SK-N-SH treated with all-trans-retinoic acid at 6 μM for 48 hours (cell line): ENCODE measurements around the gene PLCB4.

Experiments used
- ATAC-seq: fragments of 200-7000 bp; cut with Tn5 transposase; 3 replicates; pipeline ENCODE4 v1.9.1; 2020; ENCODE audit warnings: mild to moderate bottlenecking, moderate library complexity
- ARNTL ChIP-seq: fragments of 450-650 bp; formaldehyde crosslinking; IDR thresholded peaks from 2 replicates; pipeline ENCODE4 v1.5.0; 2020; ENCODE audit warnings: low read depth, mild to moderate bottlenecking, moderate library complexity, borderline replicate concordance
- BACH2 ChIP-seq: fragments of 250-450 bp; sonication (Bioruptor Pico); IDR thresholded peaks from 2 replicates; pipeline ENCODE4 v1.9.0; 2021; ENCODE audit warnings: mild to moderate bottlenecking, borderline replicate concordance
- CREB5 ChIP-seq: fragments of 250-450 bp; sonication (Bioruptor Pico); IDR thresholded peaks from 2 replicates; pipeline ENCODE4 v1.5.1; 2020; ENCODE audit warnings: low read depth, mild to moderate bottlenecking, moderate library complexity
- CSDC2 ChIP-seq: fragments of 250-450 bp; sonication (Bioruptor Pico); IDR thresholded peaks from 2 replicates; pipeline ENCODE4 v1.5.0; 2020; ENCODE audit warnings: mild to moderate bottlenecking, moderate library complexity
- CSRNP3 ChIP-seq: fragments of 250-450 bp; sonication (Bioruptor Pico); IDR thresholded peaks from 2 replicates; pipeline ENCODE4 v1.5.1; 2021; ENCODE audit warnings: mild to moderate bottlenecking, moderate library complexity
- GLIS3 ChIP-seq: fragments of 250-450 bp; sonication (Bioruptor Pico); IDR thresholded peaks from 2 replicates; pipeline ENCODE4 v1.5.0; 2020; ENCODE audit warnings: mild to moderate bottlenecking, moderate library complexity
- ISL1 ChIP-seq: fragments of 250-450 bp; sonication (Bioruptor Pico); IDR thresholded peaks from 2 replicates; pipeline ENCODE4 v2.1.2; 2022; ENCODE audit warnings: mild to moderate bottlenecking, moderate library complexity
- OSR1 ChIP-seq: fragments of 250-450 bp; sonication (Bioruptor Pico); IDR thresholded peaks from 2 replicates; pipeline ENCODE4 v1.8.0; 2022; ENCODE audit warnings: moderate library complexity, mild to moderate bottlenecking, inconsistent platforms
- PATZ1 ChIP-seq: fragments of 250-450 bp; sonication (Bioruptor Pico); IDR thresholded peaks from 2 replicates; pipeline ENCODE4 v1.8.0; 2020; ENCODE audit warnings: mild to moderate bottlenecking, moderate library complexity, borderline replicate concordance
- POU6F1 ChIP-seq: fragments of 250-450 bp; sonication (Bioruptor Pico); IDR thresholded peaks from 2 replicates; pipeline ENCODE4 v1.8.0; 2021; ENCODE audit warnings: low read depth, mild to moderate bottlenecking, moderate library complexity, borderline replicate concordance
- PPARA ChIP-seq: fragments of 250-450 bp; sonication (Bioruptor Pico); IDR thresholded peaks from 2 replicates; pipeline ENCODE4 v1.5.0; 2020; ENCODE audit warnings: mild to moderate bottlenecking, borderline replicate concordance
- RARB ChIP-seq: fragments of 250-450 bp; sonication (Bioruptor Pico); IDR thresholded peaks from 2 replicates; pipeline ENCODE4 v1.8.0; 2021; ENCODE audit warnings: mild to moderate bottlenecking, moderate library complexity
- SNAI2 ChIP-seq: fragments of 250-450 bp; sonication (Bioruptor Pico); IDR thresholded peaks from 2 replicates; pipeline ENCODE4 v1.5.0; 2020; ENCODE audit warnings: mild to moderate bottlenecking, moderate library complexity
- TCF4 ChIP-seq: fragments of 250-450 bp; sonication (Bioruptor Pico); IDR thresholded peaks from 2 replicates; pipeline ENCODE4 v1.8.0; 2021; ENCODE audit warnings: mild to moderate bottlenecking, moderate library complexity, borderline replicate concordance
- TOX ChIP-seq: fragments of 250-450 bp; sonication (Bioruptor Pico); IDR thresholded peaks from 2 replicates; pipeline ENCODE4 v1.8.0; 2021; ENCODE audit warnings: mild to moderate bottlenecking, moderate library complexity, borderline replicate concordance
- TSHZ2 ChIP-seq: fragments of 250-450 bp; sonication (Bioruptor Pico); IDR thresholded peaks from 2 replicates; pipeline ENCODE4 v1.5.0; 2020; ENCODE audit warnings: mild to moderate bottlenecking, moderate library complexity
- ZC3H10 ChIP-seq: fragments of 250-450 bp; sonication (Bioruptor Pico); IDR thresholded peaks from 2 replicates; pipeline ENCODE4 v1.5.1; 2021; ENCODE audit warnings: mild to moderate bottlenecking, moderate library complexity
- ZFP3 ChIP-seq: fragments of 250-450 bp; sonication (Bioruptor Pico); IDR thresholded peaks from 2 replicates; pipeline ENCODE4 v1.5.0; 2020; ENCODE audit warnings: mild to moderate bottlenecking, moderate library complexity
- ZFP30 ChIP-seq: fragments of 450-650 bp; formaldehyde crosslinking; IDR thresholded peaks from 2 replicates; pipeline ENCODE4 v1.5.0; 2022; ENCODE audit warnings: mild to moderate bottlenecking, moderate library complexity
- ZNF565 ChIP-seq: fragments of 450-650 bp; formaldehyde crosslinking; conservative IDR thresholded peaks from 2 replicates; pipeline ENCODE4 v1.5.0; 2020; ENCODE audit warnings: low read depth, mild to moderate bottlenecking, moderate library complexity
- ZNF70 ChIP-seq: fragments of 450-650 bp; formaldehyde crosslinking; IDR thresholded peaks from 2 replicates; pipeline ENCODE4 v1.5.0; 2020; ENCODE audit warnings: mild to moderate bottlenecking, moderate library complexity

Gene PLCB4

GRCh38 chr20:9293145-9293544, 224.3 kb downstream of the PLCB4 start:
- no peak for ATAC-seq
- TF ChIP-seq GLIS3 (CRISPR knock-in tag): no peak

- ATAC-seq: peak; percentile 82
- TF ChIP-seq SNAI2 (CRISPR knock-in tag): no peak
- TF ChIP-seq POU6F1: no peak
- TF ChIP-seq BACH2 (CRISPR knock-in tag): no peak
- TF ChIP-seq ARNTL (CRISPR knock-in tag): no peak
- TF ChIP-seq TCF4 (CRISPR knock-in tag): no peak
- no peak for TF ChIP-seq ZNF565 (CRISPR knock-in tag)
- TF ChIP-seq ZNF70 (CRISPR knock-in tag): no peak
- TF ChIP-seq RARB (CRISPR knock-in tag): no peak
- no peak for TF ChIP-seq ZC3H10 (CRISPR knock-in tag)
- TF ChIP-seq PPARA (CRISPR knock-in tag): no peak
- no peak for TF ChIP-seq OSR1 (CRISPR knock-in tag)
- no peak for TF ChIP-seq TOX (CRISPR knock-in tag)
Measured at GRCh38 chr20:9294041-9294440, 225.2 kb downstream of the PLCB4 start.

- ATAC-seq: no peak
- TF ChIP-seq TCF4 (CRISPR knock-in tag) (no peak), GLIS3 (CRISPR knock-in tag) (no peak)
Measured at GRCh38 chr20:9298906-9299305, 230.0 kb downstream of the PLCB4 start.

- TF ChIP-seq ISL1 (CRISPR knock-in tag) (peak; percentile 54), POU6F1 (peak; percentile 46; the same call in 1 of the 2 replicates), PPARA (CRISPR knock-in tag) (no peak)
- peak; percentile 67 for ATAC-seq
Measured at GRCh38 chr20:9300080-9300479, 231.2 kb downstream of the PLCB4 start.

- ATAC-seq: peak; percentile 67
- TF ChIP-seq ZNF70 (CRISPR knock-in tag) (no peak), POU6F1 (no peak), TOX (CRISPR knock-in tag) (no peak), ZFP3 (CRISPR knock-in tag) (no peak), CSDC2 (no peak), RARB (CRISPR knock-in tag) (no peak), ZFP30 (CRISPR knock-in tag) (no peak), TSHZ2 (CRISPR knock-in tag) (no peak), SNAI2 (CRISPR knock-in tag) (no peak), OSR1 (CRISPR knock-in tag) (no peak), CSRNP3 (no peak), PATZ1 (CRISPR knock-in tag) (no peak), GLIS3 (CRISPR knock-in tag) (no peak), PPARA (CRISPR knock-in tag) (no peak), CREB5 (no peak), BACH2 (CRISPR knock-in tag) (no peak), ISL1 (CRISPR knock-in tag) (no peak)
Measured at GRCh38 chr20:9300534-9300933, 231.6 kb downstream of the PLCB4 start.
